Neural cell (in vitro differentiated cells): ENCODE data around the gene NUFIP1. TPM values are rescaled to one million over a fixed set of nuclear protein-coding genes. Genes with fewer than 3 reads are reported as not detected.
A peak's percentile ranks its signal among the peaks of the same experiment; 100 is the strongest.

Experiments
- H2AFZ ChIP-seq: fragments of 200-600, 300-800 bp; sonication (generic), shearing (Covaris generic); 2 replicates; pipeline ENCODE4 v1.6.0; 2014; ENCODE audit warnings: low read depth, mild to moderate bottlenecking, antibody characterized with exemption, low read length, moderate library complexity
- H3F3A ChIP-seq: fragments of 200-600 bp; shearing (Covaris generic); 2 replicates; pipeline ENCODE4 v1.6.1; 2016; ENCODE audit warnings: mild to moderate bottlenecking, moderate library complexity, mixed read lengths, antibody characterized with exemption, low read length; ENCODE audit not compliant: insufficient read depth, poor library complexity, severe bottlenecking
- H3K27ac ChIP-seq: fragments of 200-600, 300-800 bp; sonication (generic), shearing (Covaris generic); 2 replicates; pipeline ENCODE4 v1.5.1; 2014; ENCODE audit warnings: mild to moderate bottlenecking, low read length, moderate library complexity
- H3K27me3 ChIP-seq: fragments of 300-800, 200-600 bp; sonication (generic), shearing (Covaris generic); 2 replicates; pipeline ENCODE4 v1.6.0; 2014; ENCODE audit warnings: mild to moderate bottlenecking, low read depth, low read length, moderate library complexity; ENCODE audit not compliant: insufficient read depth
- H3K36me3 ChIP-seq: fragments of 300-800, 200-600 bp; sonication (generic), shearing (Covaris generic); 2 replicates; pipeline ENCODE4 v1.5.1; 2014; ENCODE audit warnings: mild to moderate bottlenecking, antibody characterized with exemption, low read length, moderate library complexity; ENCODE audit not compliant: insufficient read depth
- H3K4me2 ChIP-seq: fragments of 300-800, 200-600 bp; sonication (generic), shearing (Covaris generic); 2 replicates; pipeline ENCODE4 v1.6.0; 2014; ENCODE audit warnings: mild to moderate bottlenecking, low read length
- H3K4me3 ChIP-seq: fragments of 300-800, 200-600 bp; sonication (generic), shearing (Covaris generic); 2 replicates; pipeline ENCODE4 v1.5.1; 2014; ENCODE audit warnings: mild to moderate bottlenecking, low read length, moderate library complexity
- H3K79me2 ChIP-seq: fragments of 200-600 bp; shearing (Covaris generic); replicated peaks from 2 replicates; pipeline ENCODE4 v1.6.0; 2014; ENCODE audit warnings: mild to moderate bottlenecking, low read length, moderate library complexity; ENCODE audit not compliant: insufficient read depth
- H3K9ac ChIP-seq: fragments of 300-800, 200-600 bp; sonication (generic), shearing (Covaris generic); 2 replicates; pipeline ENCODE4 v1.6.1; 2016; ENCODE audit warnings: mild to moderate bottlenecking, low read length, mixed read lengths
- H3K9me2 ChIP-seq: fragments of 200-600 bp; shearing (Covaris generic); 2 replicates; pipeline ENCODE4 v1.6.1; 2016; ENCODE audit warnings: mild to moderate bottlenecking, low read length, mixed read lengths; ENCODE audit not compliant: insufficient read depth
- H3K9me3 ChIP-seq: fragments of 200-600, 300-800 bp; sonication (generic), shearing (Covaris generic); 2 replicates; pipeline ENCODE4 v1.6.1; 2016; ENCODE audit warnings: mild to moderate bottlenecking, mixed run types, low read length, moderate library complexity, mixed read lengths
- H4K20me1 ChIP-seq: fragments of 200-600 bp; shearing (Covaris generic); 2 replicates; pipeline ENCODE4 v1.6.1; 2016; ENCODE audit warnings: mild to moderate bottlenecking, mixed run types; ENCODE audit not compliant: insufficient read depth
- EP300 ChIP-seq: fragments of 450-650 bp; conservative IDR thresholded peaks from 2 replicates; pipeline ENCODE4 v1.6.1; 2014; ENCODE audit warnings: antibody characterized with exemption, mild to moderate bottlenecking, moderate library complexity; ENCODE audit not compliant: poor library complexity, severe bottlenecking
- EZH2 ChIP-seq: fragments of 200-600, 300-800 bp; shearing (Covaris generic), sonication (generic); IDR thresholded peaks from 2 replicates; pipeline ENCODE4 v1.6.1; 2014; ENCODE audit warnings: antibody characterized with exemption, low read length, borderline replicate concordance, mild to moderate bottlenecking; ENCODE audit not compliant: insufficient read depth, poor library complexity, severe bottlenecking
- MXI1 ChIP-seq: fragments of 450-650 bp; conservative IDR thresholded peaks from 2 replicates; pipeline ENCODE4 v1.6.1; 2014; ENCODE audit warnings: antibody characterized with exemption, mild to moderate bottlenecking; ENCODE audit not compliant: poor library complexity, severe bottlenecking
- POLR2AphosphoS5 ChIP-seq: IDR thresholded peaks from 2 replicates; pipeline ENCODE4 v1.6.1; 2012
- RAD21 ChIP-seq: fragments of 450-650 bp; conservative IDR thresholded peaks from 2 replicates; pipeline ENCODE4 v1.6.1; 2014; ENCODE audit warnings: antibody characterized with exemption, mild to moderate bottlenecking, moderate library complexity
- SMC3 ChIP-seq: fragments of 450-650 bp; conservative IDR thresholded peaks from 2 replicates; pipeline ENCODE4 v1.6.1; 2014; ENCODE audit warnings: antibody characterized with exemption, mild to moderate bottlenecking, moderate library complexity; ENCODE audit not compliant: poor library complexity
- TAF1 ChIP-seq: IDR thresholded peaks from 2 replicates; pipeline ENCODE4 v1.6.1; 2012; ENCODE audit warnings: low read depth
- polyA plus RNA-seq: library from polyadenylated mRNA; depleted of rRNA; stranded (reverse); fragments of >200 nt; gene quantifications from 2 replicates; pipeline ENCODE4 v1.2.3, GENCODE V29; 2014
- TF ChIP-seq, protein P1 (sequence below): fragments of 450-650 bp; IDR thresholded peaks from 2 replicates; pipeline ENCODE4 v1.5.1; 2014; ENCODE audit warnings: antibody characterized with exemption, mild to moderate bottlenecking, moderate library complexity; ENCODE audit not compliant: poor library complexity, severe bottlenecking
- TF ChIP-seq, protein P2 (sequence below): IDR thresholded peaks from 2 replicates; pipeline ENCODE4 v1.6.1; 2012; ENCODE audit warnings: borderline replicate concordance

The NUFIP1 gene
- polyA plus RNA-seq, 1 donor from 2014 or later = 11.0 TPM

DNA sequence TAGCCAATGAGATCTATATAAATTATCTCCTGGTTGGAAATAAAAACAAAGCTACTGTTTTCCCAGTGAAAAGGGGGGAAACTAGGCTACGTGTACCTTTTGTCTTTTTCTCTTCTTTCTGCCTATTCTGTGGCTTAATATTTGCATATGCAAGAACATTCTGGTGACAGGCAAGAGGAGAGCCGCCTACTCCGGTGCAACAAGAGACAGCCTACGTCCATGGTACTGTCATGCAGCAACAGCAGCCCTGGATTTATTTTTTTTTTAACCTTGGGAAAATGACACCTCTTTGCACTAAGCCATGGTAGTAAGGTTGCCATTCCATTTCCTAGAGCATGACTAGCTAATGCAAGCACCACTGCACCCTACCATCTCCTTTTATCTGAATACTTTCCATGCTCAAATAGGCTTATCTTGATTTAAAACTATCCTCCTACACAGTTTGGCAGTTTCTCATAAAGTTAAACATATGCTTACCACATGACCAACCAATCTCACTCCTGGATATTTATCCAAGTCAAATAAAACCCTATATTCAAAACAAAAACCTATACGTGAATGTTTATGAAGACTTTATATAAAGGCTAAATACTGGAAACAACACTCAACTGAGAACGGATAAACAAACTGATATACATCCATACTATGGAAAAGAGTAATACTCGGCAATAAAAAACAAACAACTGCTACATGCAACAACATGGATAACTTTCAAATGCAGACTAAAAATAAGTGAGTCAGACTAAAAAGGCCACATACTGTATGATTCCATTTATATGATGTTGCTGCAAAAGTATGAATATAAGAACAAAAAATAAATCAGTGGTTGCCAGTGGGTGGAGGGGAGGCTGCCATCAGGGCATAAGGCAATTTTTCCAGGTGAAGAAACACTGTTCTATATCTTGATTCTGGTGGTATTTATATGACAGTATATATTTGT is 17.3 kb downstream of the NUFIP1 start:
- no peaks in the 10 kb centered on the region for H4K20me1 ChIP-seq
- TF ChIP-seq EZH2 = no peak
- TF ChIP-seq, protein P1, sequence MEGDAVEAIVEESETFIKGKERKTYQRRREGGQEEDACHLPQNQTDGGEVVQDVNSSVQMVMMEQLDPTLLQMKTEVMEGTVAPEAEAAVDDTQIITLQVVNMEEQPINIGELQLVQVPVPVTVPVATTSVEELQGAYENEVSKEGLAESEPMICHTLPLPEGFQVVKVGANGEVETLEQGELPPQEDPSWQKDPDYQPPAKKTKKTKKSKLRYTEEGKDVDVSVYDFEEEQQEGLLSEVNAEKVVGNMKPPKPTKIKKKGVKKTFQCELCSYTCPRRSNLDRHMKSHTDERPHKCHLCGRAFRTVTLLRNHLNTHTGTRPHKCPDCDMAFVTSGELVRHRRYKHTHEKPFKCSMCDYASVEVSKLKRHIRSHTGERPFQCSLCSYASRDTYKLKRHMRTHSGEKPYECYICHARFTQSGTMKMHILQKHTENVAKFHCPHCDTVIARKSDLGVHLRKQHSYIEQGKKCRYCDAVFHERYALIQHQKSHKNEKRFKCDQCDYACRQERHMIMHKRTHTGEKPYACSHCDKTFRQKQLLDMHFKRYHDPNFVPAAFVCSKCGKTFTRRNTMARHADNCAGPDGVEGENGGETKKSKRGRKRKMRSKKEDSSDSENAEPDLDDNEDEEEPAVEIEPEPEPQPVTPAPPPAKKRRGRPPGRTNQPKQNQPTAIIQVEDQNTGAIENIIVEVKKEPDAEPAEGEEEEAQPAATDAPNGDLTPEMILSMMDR = no peak
- no peak for TF ChIP-seq SMC3
- TF ChIP-seq POLR2AphosphoS5 = no peak
- no peak for TF ChIP-seq MXI1
- H3K9ac ChIP-seq = no peak overlapping the region
- H3K9me2 ChIP-seq = no peaks in the 10 kb centered on the region
- no peaks in the 10 kb centered on the region for H3F3A ChIP-seq
- no peak overlapping the region for H3K4me2 ChIP-seq
- H3K36me3 ChIP-seq = peaks cover 3% of the 10 kb centered on the region
- no peak overlapping the region for H3K4me3 ChIP-seq
- no peaks in the 10 kb centered on the region for H3K9me3 ChIP-seq
- no peak overlapping the region for H3K27ac ChIP-seq
- no peaks in the 10 kb centered on the region for H3K27me3 ChIP-seq
- H2AFZ ChIP-seq = no peak overlapping the region
- H3K79me2 ChIP-seq = no peaks in the 10 kb centered on the region

DNA sequence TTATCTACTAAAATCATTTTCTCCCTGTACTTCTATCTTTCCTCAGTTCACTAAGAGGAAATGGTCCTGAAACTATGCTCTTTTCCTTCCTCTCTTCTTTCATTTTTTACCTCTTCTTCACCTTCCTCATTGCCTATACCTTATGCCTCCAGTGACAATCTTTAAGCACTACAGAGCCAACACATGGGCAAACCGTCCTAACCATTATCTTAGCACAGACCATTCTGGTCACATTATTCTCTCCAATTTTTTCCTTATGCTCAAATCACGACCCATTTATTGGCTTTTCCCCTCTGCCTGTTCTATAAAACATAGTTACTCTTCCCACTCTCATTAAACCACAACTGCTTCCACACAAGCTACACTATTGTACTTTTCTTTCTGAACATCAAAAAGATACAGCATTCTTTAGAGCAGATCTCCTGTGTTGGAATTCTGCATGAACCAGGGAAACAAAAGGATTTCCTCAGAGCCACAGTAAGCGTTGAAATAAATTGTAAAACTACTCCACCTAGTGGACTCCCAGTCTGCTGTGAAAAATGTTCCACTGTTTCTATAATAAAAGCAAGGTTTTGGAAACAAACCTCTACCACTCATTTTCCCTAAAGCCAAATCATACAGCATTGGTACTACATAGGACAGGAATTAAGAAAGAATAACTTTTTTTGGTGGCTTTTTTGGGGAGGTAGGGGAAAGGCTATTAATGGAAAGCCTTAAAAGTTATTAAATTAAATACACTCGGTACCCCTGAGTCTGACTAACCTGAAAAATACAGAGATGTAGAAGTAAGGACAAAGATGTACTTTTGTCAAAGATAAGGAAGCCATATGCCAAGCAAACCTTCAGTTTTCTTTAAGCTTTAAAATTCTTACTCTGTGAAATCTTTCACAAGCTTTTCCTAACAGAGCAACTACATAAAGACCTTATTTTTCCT is 19.5 kb downstream of the NUFIP1 start:
- Histone ChIP-seq H3K9me3 (no peaks in the 10 kb centered on the region), H3K9ac (peak overlapping the region; percentile 51), H3K27me3 (no peaks in the 10 kb centered on the region), H3K4me2 (peak overlapping the region; percentile 55), H3F3A (no peaks in the 10 kb centered on the region), H3K36me3 (peaks cover 3% of the 10 kb centered on the region), H2AFZ (peak overlapping the region; percentile 62), H3K27ac (peak overlapping the region; percentile 71), H3K9me2 (no peaks in the 10 kb centered on the region), H4K20me1 (no peaks in the 10 kb centered on the region), H3K4me3 (peak overlapping the region; percentile 49), H3K79me2 (no peaks in the 10 kb centered on the region)
- TF ChIP-seq POLR2AphosphoS5 (no peak), TAF1 (no peak), SMC3 (peak; percentile 96), EZH2 (no peak), MXI1 (no peak), RAD21 (peak; percentile 93), EP300 (no peak)
- TF ChIP-seq, protein P2, sequence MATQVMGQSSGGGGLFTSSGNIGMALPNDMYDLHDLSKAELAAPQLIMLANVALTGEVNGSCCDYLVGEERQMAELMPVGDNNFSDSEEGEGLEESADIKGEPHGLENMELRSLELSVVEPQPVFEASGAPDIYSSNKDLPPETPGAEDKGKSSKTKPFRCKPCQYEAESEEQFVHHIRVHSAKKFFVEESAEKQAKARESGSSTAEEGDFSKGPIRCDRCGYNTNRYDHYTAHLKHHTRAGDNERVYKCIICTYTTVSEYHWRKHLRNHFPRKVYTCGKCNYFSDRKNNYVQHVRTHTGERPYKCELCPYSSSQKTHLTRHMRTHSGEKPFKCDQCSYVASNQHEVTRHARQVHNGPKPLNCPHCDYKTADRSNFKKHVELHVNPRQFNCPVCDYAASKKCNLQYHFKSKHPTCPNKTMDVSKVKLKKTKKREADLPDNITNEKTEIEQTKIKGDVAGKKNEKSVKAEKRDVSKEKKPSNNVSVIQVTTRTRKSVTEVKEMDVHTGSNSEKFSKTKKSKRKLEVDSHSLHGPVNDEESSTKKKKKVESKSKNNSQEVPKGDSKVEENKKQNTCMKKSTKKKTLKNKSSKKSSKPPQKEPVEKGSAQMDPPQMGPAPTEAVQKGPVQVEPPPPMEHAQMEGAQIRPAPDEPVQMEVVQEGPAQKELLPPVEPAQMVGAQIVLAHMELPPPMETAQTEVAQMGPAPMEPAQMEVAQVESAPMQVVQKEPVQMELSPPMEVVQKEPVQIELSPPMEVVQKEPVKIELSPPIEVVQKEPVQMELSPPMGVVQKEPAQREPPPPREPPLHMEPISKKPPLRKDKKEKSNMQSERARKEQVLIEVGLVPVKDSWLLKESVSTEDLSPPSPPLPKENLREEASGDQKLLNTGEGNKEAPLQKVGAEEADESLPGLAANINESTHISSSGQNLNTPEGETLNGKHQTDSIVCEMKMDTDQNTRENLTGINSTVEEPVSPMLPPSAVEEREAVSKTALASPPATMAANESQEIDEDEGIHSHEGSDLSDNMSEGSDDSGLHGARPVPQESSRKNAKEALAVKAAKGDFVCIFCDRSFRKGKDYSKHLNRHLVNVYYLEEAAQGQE = peak; percentile 86
- TF ChIP-seq, protein P1 = peak; percentile 92
